ENCODE results near the gene FLT4.

GRCh38 chr5:180618829-180619562 lies 30.4 kb downstream of the FLT4 start:
- TF ChIP-seq EP300 (IDR thresholded peaks at IDR 0.05) (no peak), POLR2A (IDR thresholded peaks at IDR 0.05) (no peak)
- TF ChIP-seq, protein P1, sequence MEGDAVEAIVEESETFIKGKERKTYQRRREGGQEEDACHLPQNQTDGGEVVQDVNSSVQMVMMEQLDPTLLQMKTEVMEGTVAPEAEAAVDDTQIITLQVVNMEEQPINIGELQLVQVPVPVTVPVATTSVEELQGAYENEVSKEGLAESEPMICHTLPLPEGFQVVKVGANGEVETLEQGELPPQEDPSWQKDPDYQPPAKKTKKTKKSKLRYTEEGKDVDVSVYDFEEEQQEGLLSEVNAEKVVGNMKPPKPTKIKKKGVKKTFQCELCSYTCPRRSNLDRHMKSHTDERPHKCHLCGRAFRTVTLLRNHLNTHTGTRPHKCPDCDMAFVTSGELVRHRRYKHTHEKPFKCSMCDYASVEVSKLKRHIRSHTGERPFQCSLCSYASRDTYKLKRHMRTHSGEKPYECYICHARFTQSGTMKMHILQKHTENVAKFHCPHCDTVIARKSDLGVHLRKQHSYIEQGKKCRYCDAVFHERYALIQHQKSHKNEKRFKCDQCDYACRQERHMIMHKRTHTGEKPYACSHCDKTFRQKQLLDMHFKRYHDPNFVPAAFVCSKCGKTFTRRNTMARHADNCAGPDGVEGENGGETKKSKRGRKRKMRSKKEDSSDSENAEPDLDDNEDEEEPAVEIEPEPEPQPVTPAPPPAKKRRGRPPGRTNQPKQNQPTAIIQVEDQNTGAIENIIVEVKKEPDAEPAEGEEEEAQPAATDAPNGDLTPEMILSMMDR (IDR thresholded peaks at IDR 0.05), result no peak

Measured in ovary (tissue), 3 donors.